ENCODE data around the gene COL13A1. TPM values are rescaled to one million over a fixed set of nuclear protein-coding genes. Genes with fewer than 3 reads are reported as not detected.

COL13A1 gene
- total RNA-seq, 3 donors from 2014 or later (not counting 1 experiment from before 2014, with no cell fraction given) = 5.2 to 22.0 (median 10.3) TPM

DNA sequence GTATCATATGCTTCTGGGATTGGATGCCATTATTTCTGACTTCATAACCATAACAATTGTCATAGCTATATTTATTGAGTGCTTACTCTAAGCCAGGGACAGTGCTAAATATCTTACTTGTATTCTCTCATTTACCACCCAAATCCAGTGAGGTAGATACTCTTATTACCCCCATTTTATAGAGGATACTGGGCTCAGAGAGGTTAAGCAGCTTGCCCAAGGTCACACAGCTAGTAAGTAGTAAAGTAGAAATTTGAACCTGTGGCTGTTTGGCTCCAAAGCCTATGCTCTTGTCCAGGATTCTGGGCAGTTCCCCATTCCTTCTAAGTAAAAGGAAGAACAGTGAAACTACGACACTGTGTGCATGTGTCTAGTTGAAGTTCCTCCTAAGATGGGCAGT, 56.5 kb downstream of the COL13A1 start:
- H3K4me3 ChIP-seq (ENCODE audit: low read length) = no peak overlapping the region
- H3K4me1 Mint-ChIP-seq = peaks cover 6 to 25% of the 10 kb centered on the region in 2 donors
- WGBS (ENCODE audit: insufficient coverage) = 71% methylated on average over 1 of the region's 1 CpG
- DNase-seq = no peak
- TF ChIP-seq CTCF (IDR thresholded peaks at IDR 0.05) = no peak
- H3K9me3 Mint-ChIP-seq = no peaks in the 10 kb centered on the region
- H3K9me3 ChIP-seq (ENCODE audit: control insufficient read depth, insufficient read depth, low read length) = no peaks in the 10 kb centered on the region
- no peak for ATAC-seq
- no peaks in the 10 kb centered on the region for H3K4me1 ChIP-seq (ENCODE audit: control insufficient read depth, insufficient read depth, low read length)
- intact Hi-C loops (cut with micrococcal nuclease) = no loop called here
- H3K27ac ChIP-seq (ENCODE audit: low read length) = no peak overlapping the region
- no peaks in the 10 kb centered on the region for H3K27me3 ChIP-seq (ENCODE audit: control insufficient read depth, insufficient read depth, low read length)
- H3K27me3 Mint-ChIP-seq (ENCODE audit: low read depth in 2 of 2) = no peaks in the 10 kb centered on the region
- no peak overlapping the region for H3K4me3 Mint-ChIP-seq
- no peak overlapping the region for H3K27ac Mint-ChIP-seq
- H3K36me3 Mint-ChIP-seq = no peaks in the 10 kb centered on the region
- no peaks in the 10 kb centered on the region for H3K36me3 ChIP-seq (ENCODE audit: control insufficient read depth, insufficient read depth, low read length)

DNA sequence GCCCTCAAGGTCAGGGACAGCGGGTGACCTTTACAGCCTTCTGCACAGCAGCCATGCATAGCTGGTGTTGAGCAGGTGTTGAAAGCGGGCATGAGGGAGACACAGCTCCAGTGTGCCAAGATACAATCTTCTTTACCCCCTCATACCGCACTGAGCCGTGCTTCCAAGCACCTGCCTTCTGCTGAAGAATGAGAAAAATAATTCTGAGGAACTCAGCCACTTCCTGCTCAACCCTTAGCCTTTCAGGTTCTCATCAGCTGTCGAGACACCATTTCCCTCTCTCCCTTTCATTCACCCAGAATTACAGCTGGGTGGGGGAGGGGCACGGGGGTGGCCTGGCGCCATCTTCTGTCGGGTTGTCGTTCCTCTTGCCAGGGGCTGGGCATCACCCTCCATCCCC, 58.6 kb downstream of the COL13A1 start:
- WGBS (ENCODE audit: insufficient coverage) = 36% methylated on average over 7 of the region's 9 CpGs
- intact Hi-C loops (cut with micrococcal nuclease) = no loop called here

DNA sequence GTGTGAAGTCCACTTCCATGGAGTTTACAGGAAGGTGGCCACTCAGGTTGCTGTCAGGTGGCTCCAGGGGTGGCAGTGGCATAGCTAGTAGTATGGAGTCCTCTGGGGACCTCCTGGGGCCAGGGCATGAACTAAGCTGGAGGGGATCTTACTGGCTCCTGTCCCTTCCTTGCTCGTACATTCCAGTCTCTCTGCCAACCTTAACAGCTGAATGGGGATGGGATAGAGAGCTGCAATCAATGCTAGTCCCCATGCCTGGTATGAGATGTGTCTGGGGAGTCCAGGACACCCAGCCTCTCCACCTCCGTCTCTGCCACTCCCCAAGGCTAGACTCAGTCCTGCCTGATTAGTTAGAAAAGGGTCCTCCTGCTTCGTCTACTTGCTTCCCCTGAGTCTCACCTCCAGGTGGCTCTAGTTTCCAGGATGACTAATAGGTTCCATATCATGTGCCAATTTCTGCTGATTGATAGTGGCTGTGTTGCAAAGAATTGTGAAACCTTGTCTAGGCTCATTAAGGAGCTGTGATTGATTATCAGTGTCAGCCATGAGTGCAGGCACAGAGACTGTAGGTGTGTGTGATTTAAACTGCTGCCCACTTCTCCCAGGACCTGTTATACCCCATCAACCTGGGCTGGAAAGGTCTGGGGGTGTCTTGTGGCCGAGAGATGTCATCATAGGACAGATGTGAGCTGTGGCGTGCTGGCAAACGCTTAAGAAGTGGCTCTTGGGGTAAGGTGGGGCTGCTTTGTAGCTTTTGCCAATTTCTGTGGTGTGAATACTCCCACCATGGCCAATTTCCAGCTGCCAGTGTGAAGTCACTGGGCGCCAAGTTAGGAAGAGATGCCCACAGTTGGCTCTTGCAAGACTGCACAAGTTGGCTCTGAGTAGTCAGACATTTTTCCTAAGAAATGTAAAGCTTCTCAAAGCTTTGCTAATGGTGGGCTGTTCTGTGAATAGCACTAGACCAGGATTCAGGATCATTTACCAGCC, 59.8 kb downstream of the COL13A1 start:
- DNase-seq = no peak
- Histone ChIP-seq H3K4me3 (ENCODE audit: low read length) (no peak overlapping the region), H3K9me3 (ENCODE audit: control insufficient read depth, insufficient read depth, low read length) (no peaks in the 10 kb centered on the region), H3K27me3 (ENCODE audit: control insufficient read depth, insufficient read depth, low read length) (no peaks in the 10 kb centered on the region), H3K27ac (ENCODE audit: low read length) (no peak overlapping the region), H3K4me1 (ENCODE audit: control insufficient read depth, insufficient read depth, low read length) (no peaks in the 10 kb centered on the region), H3K36me3 (ENCODE audit: control insufficient read depth, insufficient read depth, low read length) (no peaks in the 10 kb centered on the region)
- no peak for TF ChIP-seq CTCF (IDR thresholded peaks at IDR 0.05)
- Mint-ChIP-seq H3K27me3 (ENCODE audit: low read depth in 2 of 2) (no peaks in the 10 kb centered on the region), H3K4me1 (peaks cover 6 to 20% of the 10 kb centered on the region in 2 donors), H3K4me3 (no peak overlapping the region), H3K27ac (no peak overlapping the region), H3K36me3 (no peaks in the 10 kb centered on the region), H3K9me3 (no peaks in the 10 kb centered on the region)
- intact Hi-C loops (cut with micrococcal nuclease) = no loop called here
- ATAC-seq = peak in 1 of 3 donors; percentile 21
- 66% methylated on average over 7 of the region's 7 CpGs for WGBS (ENCODE audit: insufficient coverage)

More for the DNA sequence above, 58.6 kb downstream of the COL13A1 start:
- Histone ChIP-seq H3K4me3 (ENCODE audit: low read length) (no peak overlapping the region), H3K4me1 (ENCODE audit: control insufficient read depth, insufficient read depth, low read length) (no peaks in the 10 kb centered on the region), H3K27me3 (ENCODE audit: control insufficient read depth, insufficient read depth, low read length) (no peaks in the 10 kb centered on the region), H3K9me3 (ENCODE audit: control insufficient read depth, insufficient read depth, low read length) (no peaks in the 10 kb centered on the region), H3K36me3 (ENCODE audit: control insufficient read depth, insufficient read depth, low read length) (no peaks in the 10 kb centered on the region), H3K27ac (ENCODE audit: low read length) (no peak overlapping the region)
- no peak for TF ChIP-seq CTCF (IDR thresholded peaks at IDR 0.05)
- Mint-ChIP-seq H3K36me3 (no peaks in the 10 kb centered on the region), H3K9me3 (no peaks in the 10 kb centered on the region), H3K27ac (no peak overlapping the region), H3K4me3 (no peak overlapping the region), H3K27me3 (ENCODE audit: low read depth in 2 of 2) (no peaks in the 10 kb centered on the region), H3K4me1 (peaks cover 6 to 25% of the 10 kb centered on the region in 2 donors)
- no peak for ATAC-seq
- no peak for DNase-seq

All from natural killer cell (primary cell).